ENCODE results near the gene SERPINE1.

Gene SERPINE1

GRCh38 chr7:101156866-101157589, 30.1 kb downstream of the SERPINE1 start:
- DNase-seq (ENCODE audit: low spot score) = no peak

GRCh38 chr7:101159696-101160674, 33.1 kb downstream of the SERPINE1 start:
- DNase-seq (ENCODE audit: low spot score) = no peak

- DNase-seq (ENCODE audit: low spot score) = no peak
These were observed 34.0 kb downstream of the SERPINE1 start for GRCh38 chr7:101160910-101161309.

- no peak for DNase-seq (ENCODE audit: low spot score)
These were observed 35.0 kb downstream of the SERPINE1 start for GRCh38 chr7:101161692-101162471.

GRCh38 chr7:101162551-101163278, 35.8 kb downstream of the SERPINE1 start:
- no peak for DNase-seq (ENCODE audit: low spot score)

- no peak for DNase-seq (ENCODE audit: low spot score)
These were observed 36.6 kb downstream of the SERPINE1 start for GRCh38 chr7:101163279-101164070.

GRCh38 chr7:101164071-101164840, 37.4 kb downstream of the SERPINE1 start:
- no peak for DNase-seq (ENCODE audit: low spot score)

GRCh38 chr7:101165075-101165957, 38.4 kb downstream of the SERPINE1 start, which contains the start of gene VGF:
Gene VGF (minus strand): TSS chr7:101165569. CDS start chr7:101164843, 726 bp downstream.
- DNase-seq (ENCODE audit: low spot score) = peak; percentile 90

GRCh38 chr7:101165958-101166647, 39.2 kb downstream of the SERPINE1 start:
- DNase-seq (ENCODE audit: low spot score) = no peak

- no peak for DNase-seq (ENCODE audit: low spot score)
These were observed 39.7 kb downstream of the SERPINE1 start for GRCh38 chr7:101166648-101166908.

- no peak for DNase-seq (ENCODE audit: low spot score)
These were observed 40.2 kb downstream of the SERPINE1 start for GRCh38 chr7:101166909-101167644.

- DNase-seq (ENCODE audit: low spot score) = no peak
These were observed 40.9 kb downstream of the SERPINE1 start for GRCh38 chr7:101167645-101168411.

- DNase-seq (ENCODE audit: low spot score) = no peak
These were observed 41.6 kb downstream of the SERPINE1 start for GRCh38 chr7:101168412-101169049.

GRCh38 chr7:101169110-101169837, 42.4 kb downstream of the SERPINE1 start:
- no peak for DNase-seq (ENCODE audit: low spot score)

- peak; percentile 82 for DNase-seq (ENCODE audit: low spot score)
These were observed 43.1 kb downstream of the SERPINE1 start for GRCh38 chr7:101169838-101170551.
